ENCODE results near the gene VSIG10. TPM values are rescaled to one million over a fixed set of nuclear protein-coding genes. Genes with fewer than 3 reads are reported as not detected.

The VSIG10 gene
- total RNA-seq, 2 donors from 2014 or later: 3.1 to 4.5 TPM

- peak overlapping the region; percentile 69 for H3K27ac Mint-ChIP-seq
- peak; percentile 60 to 68 for ATAC-seq (replicated peaks in 1 of 2)
Observed at GRCh38 chr12:118050972-118051910, 52.6 kb downstream of the VSIG10 start.

DNA sequence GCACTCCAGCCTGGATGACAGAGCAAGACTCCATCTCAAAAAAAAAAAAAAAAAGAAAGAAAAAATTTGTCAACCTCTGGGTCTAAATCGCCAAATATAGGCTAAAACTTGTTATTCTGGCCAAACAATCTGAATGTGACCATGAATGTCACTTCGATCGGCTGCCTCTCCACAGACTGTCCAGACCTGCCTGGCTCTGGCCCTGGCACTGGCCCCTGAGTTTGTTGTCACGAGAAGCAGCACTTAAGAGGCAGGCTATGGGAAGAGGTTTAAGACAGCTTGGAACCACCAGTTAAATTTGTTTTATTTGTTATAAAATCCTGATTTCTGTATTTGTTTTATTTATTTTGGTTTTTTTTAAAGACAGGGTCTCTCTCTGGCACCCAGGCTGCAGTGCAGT is 57.4 kb downstream of the VSIG10 start:
- Mint-ChIP-seq H3K36me3 (ENCODE audit: insufficient read depth in 2 of 2) (peaks cover 13 to 41% of the 10 kb centered on the region in 2 donors), H3K27ac (peak overlapping the region; percentile 75), H3K4me1 (ENCODE audit: low read depth) (peaks cover 68% of the 10 kb centered on the region), H3K27me3 (ENCODE audit: low read depth) (no peaks in the 10 kb centered on the region), H3K9me3 (no peaks in the 10 kb centered on the region), H3K4me3 (no peak overlapping the region)
- ATAC-seq (replicated peaks in 1 of 2): no peak
- no peak for DNase-seq

More at GRCh38 chr12:118050972-118051910, 52.6 kb downstream of the VSIG10 start:
- H3K4me1 Mint-ChIP-seq (ENCODE audit: low read depth): peaks cover 58% of the 10 kb centered on the region
- no peaks in the 10 kb centered on the region for H3K27me3 Mint-ChIP-seq (ENCODE audit: low read depth)
- peak overlapping the region; percentile 21 to 64 for H3K4me3 Mint-ChIP-seq
- H3K9me3 Mint-ChIP-seq: no peaks in the 10 kb centered on the region
- peak; percentile 34 to 39 for DNase-seq
- peaks cover 9 to 29% of the 10 kb centered on the region in 2 donors for H3K36me3 Mint-ChIP-seq (ENCODE audit: insufficient read depth in 2 of 2)

DNA sequence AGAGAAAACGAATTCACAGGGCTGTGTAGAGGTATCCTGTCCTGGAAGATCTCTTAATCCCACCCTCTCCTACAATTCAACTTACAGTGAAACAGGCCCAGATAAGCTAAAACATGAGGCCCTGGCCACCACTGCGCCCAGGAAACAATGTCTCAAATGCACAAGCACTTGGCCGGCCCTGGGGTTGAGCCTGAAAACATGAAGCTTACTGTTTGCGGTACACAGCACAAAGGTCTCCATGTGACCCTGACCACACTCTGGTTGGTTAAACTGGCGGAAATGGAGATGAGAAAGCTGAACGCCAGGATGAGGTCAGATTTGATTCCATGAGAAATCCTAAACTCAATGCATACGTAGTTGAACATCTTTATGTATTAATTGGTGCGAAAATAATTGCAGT is 59.2 kb downstream of the VSIG10 start:
- Mint-ChIP-seq H3K9me3 (no peaks in the 10 kb centered on the region), H3K4me3 (peak overlapping the region; percentile 56 to 80), H3K27me3 (ENCODE audit: low read depth) (no peaks in the 10 kb centered on the region), H3K36me3 (ENCODE audit: insufficient read depth in 2 of 2) (peaks cover 9 to 27% of the 10 kb centered on the region in 2 donors), H3K4me1 (ENCODE audit: low read depth) (peaks cover 65% of the 10 kb centered on the region), H3K27ac (peak overlapping the region; percentile 94)
- ATAC-seq (replicated peaks in 1 of 2): peak in 1 of 2 donors; percentile 15
- DNase-seq: no peak

DNA sequence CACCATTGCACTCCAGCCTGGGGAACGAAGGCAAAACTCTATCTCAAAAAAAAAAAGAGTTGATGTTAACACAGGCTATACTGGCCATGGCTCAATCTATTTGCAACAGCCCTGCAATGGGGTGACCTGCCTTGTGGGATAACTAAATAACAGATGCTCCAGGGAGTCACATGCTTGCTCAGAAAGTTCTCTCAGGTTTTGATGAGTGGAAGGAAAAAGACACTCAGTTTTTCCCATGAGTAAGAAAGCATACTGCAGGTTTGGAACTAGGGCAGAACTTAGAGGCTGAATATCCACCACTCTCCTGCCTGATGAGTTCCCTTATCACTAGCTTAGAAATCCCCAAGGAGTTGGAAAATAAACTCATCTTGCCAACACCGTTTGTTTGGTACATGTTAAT is 59.7 kb downstream of the VSIG10 start:
- peak; percentile 62 to 72 for ATAC-seq (replicated peaks in 1 of 2)

DNA sequence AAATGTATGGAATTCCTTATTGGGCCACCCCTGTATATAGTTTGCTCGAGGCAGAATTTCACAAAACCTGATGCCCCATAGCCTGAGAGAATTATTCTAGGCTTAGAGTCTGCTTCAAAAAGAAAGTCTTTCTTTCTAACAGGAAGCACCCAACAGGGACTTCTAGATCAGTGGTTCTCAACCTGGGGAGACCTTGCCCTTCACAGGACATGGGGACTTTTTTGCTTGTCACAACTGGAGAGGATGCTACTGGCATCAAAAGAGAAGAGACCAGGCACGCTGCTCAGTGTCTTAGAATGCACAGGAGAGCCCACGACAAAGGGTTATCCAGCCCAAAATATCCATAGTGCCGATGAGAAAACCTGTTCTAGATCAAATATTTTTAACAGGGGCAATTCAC is 61.7 kb downstream of the VSIG10 start:
- Mint-ChIP-seq H3K27me3 (ENCODE audit: low read depth) (no peaks in the 10 kb centered on the region), H3K36me3 (ENCODE audit: insufficient read depth in 2 of 2) (peaks cover 12 to 29% of the 10 kb centered on the region in 2 donors), H3K27ac (peak overlapping the region; percentile 91), H3K4me3 (peak overlapping the region in 1 of 2 donors; percentile 13), H3K4me1 (ENCODE audit: low read depth) (peaks cover 80% of the 10 kb centered on the region), H3K9me3 (no peaks in the 10 kb centered on the region)
- peak in 1 of 2 donors; percentile 29 for ATAC-seq (replicated peaks in 1 of 2)
- DNase-seq: no peak

More for the DNA sequence above, 59.7 kb downstream of the VSIG10 start:
- Mint-ChIP-seq H3K4me3 (peak overlapping the region; percentile 56 to 80), H3K4me1 (ENCODE audit: low read depth) (peaks cover 65% of the 10 kb centered on the region), H3K36me3 (ENCODE audit: insufficient read depth in 2 of 2) (peaks cover 11 to 26% of the 10 kb centered on the region in 2 donors), H3K27me3 (ENCODE audit: low read depth) (no peaks in the 10 kb centered on the region), H3K27ac (peak overlapping the region; percentile 94), H3K9me3 (no peaks in the 10 kb centered on the region)
- peak in 1 of 2 donors; percentile 42 for DNase-seq

DNA sequence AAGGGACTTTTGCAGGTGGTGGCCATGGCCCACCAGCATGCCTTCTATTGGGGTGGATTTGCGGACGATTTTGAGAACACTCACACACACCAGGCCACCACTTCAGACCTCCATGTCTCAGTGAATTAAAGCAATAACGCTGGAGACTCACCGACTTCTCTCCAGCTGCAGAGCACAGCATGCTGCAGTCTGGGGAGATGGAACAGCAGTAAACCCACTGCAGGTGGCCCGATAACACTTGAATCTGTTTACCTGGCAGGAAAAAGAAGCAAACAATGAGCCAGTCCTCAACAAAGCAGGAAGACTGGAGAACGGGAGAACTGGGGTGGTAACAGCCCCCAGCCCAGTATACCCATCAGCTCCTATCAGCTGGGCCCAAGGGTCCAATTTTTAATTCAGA is 65.7 kb downstream of the VSIG10 start:
- no peaks in the 10 kb centered on the region for H3K9me3 Mint-ChIP-seq
- H3K27ac Mint-ChIP-seq: peak overlapping the region; percentile 74
- no peak overlapping the region for H3K4me3 Mint-ChIP-seq
- peaks cover 80% of the 10 kb centered on the region for H3K4me1 Mint-ChIP-seq (ENCODE audit: low read depth)
- H3K27me3 Mint-ChIP-seq (ENCODE audit: low read depth): no peaks in the 10 kb centered on the region
- no peak for ATAC-seq (replicated peaks in 1 of 2)
- DNase-seq: no peak
- peaks cover 22 to 50% of the 10 kb centered on the region in 2 donors for H3K36me3 Mint-ChIP-seq (ENCODE audit: insufficient read depth in 2 of 2)

DNA sequence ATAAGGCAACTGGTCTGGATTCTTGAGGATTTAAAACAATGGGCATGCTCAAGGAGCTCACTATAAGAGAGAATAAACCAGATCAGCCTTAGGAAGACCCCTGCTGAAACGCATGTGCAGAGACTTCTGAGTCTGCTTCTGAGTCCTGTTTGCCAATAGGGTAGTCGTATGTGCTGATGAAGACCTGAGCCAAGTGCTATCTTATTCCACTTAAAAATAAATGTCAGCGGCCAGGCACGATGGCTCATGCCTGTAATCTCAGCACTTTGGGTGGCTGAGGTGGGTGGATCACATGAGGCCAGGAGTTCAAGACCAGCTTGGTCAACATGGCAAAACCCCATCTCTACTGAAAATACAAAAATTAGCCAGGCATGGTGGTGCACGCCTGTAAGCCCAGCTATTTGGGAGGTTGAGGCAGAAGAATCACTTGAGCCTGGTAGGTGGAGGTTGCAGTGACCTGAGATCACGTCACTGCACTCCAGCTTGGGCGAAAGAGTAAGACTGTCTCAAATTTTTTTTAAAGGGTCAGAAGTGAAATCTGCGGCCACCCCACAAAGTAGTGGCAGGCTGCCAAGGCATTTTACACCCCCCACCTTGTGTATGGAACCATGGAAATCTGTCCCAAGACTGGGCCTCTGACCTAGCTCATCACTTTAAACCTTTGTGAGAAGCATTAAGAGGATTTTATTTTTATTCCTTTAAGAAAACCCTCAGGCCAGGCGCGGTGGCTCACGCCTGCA is 67.0 kb downstream of the VSIG10 start:
- H3K36me3 Mint-ChIP-seq (ENCODE audit: insufficient read depth in 2 of 2): peaks cover 24 to 51% of the 10 kb centered on the region in 2 donors
- no peaks in the 10 kb centered on the region for H3K9me3 Mint-ChIP-seq
- ATAC-seq (replicated peaks in 1 of 2) (no peak), DNase-seq (no peak)
- no peaks in the 10 kb centered on the region for H3K27me3 Mint-ChIP-seq (ENCODE audit: low read depth)
- H3K4me3 Mint-ChIP-seq: no peak overlapping the region
- peak overlapping the region; percentile 98 for H3K27ac Mint-ChIP-seq
- H3K4me1 Mint-ChIP-seq (ENCODE audit: low read depth): peaks cover 74% of the 10 kb centered on the region

DNA sequence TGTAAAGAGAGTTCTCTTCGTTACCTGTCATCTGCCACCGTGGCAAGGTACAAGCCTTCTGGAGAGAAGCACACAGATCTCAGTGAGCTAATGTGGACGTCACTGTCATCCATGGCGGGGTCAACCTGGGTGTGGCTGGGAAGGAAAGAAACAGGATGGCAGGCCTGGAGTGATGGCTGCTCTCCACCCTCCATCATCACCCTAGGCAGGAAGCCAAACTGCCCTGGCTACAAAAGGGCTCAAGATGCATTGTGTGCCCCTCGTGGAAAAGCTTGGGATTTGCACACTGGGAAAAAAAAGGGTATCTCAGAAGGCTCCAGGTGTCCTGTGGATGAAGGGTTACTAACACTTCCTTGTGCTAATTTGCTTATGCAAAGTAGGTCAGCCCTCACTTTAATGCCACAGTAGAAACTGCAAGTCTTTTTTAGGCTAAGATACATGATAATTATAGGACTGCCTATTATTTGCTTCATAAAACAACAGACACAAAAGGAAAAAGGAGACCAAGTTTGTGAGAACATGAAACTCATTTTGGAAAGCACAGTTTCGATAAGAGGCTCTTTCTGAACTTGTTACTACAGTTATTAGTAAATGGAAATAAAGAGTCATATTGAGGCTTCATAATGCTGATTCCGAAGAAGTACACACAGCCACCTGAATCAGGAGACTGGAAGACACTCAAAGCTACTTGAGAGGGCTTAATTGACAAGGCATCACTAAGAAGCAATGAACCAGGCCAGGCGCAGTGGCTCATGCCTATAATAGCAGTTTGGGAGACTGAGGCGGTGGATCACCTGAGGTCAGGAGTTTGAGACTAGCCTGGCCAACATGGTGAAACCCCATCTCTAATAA is 68.4 kb downstream of the VSIG10 start:
- H3K4me3 Mint-ChIP-seq: peak overlapping the region; percentile 55 to 63
- peak in 1 of 2 donors; percentile 43 for DNase-seq
- H3K36me3 Mint-ChIP-seq (ENCODE audit: insufficient read depth in 2 of 2): peaks cover 21 to 47% of the 10 kb centered on the region in 2 donors
- peak overlapping the region; percentile 98 for H3K27ac Mint-ChIP-seq
- no peaks in the 10 kb centered on the region for H3K27me3 Mint-ChIP-seq (ENCODE audit: low read depth)
- no peaks in the 10 kb centered on the region for H3K9me3 Mint-ChIP-seq
- H3K4me1 Mint-ChIP-seq (ENCODE audit: low read depth): peaks cover 64% of the 10 kb centered on the region
- peak; percentile 91 for ATAC-seq (replicated peaks in 1 of 2)

DNA sequence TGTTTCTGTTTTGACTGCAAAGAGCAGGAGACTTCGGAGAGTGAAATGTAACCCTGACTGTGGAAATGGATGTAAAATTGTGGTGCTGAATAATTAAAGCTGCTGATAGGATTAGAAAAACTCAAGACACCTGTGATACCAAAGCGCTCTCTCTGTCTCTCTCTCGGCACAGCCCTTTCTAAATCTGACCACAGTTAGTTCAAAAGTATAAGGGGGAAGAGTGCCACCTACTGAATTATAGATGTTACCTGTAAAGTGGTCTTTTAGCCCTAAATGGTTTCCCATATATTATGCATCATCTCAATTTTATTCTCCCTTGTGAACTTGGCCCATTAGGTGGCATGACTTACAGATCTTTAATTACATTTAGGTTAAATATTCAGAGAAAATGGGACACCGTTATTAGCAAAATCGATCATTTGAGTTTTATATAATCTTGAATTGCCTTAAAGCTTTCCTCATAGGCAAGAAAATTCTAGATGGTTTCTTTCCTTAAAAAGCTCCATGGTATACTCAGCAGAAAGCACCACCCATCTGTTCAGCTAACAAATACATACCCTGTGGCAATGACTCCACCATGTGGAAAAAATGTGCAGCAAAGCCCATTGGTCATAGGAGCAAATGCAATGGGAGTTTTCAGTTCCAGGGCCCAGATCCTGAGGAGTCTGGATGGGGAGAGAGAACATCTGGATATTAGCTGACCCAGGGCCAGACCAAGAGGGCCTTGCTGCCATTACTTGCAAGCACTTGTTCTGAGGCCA is 69.2 kb downstream of the VSIG10 start:
- peaks cover 23 to 47% of the 10 kb centered on the region in 2 donors for H3K36me3 Mint-ChIP-seq (ENCODE audit: insufficient read depth in 2 of 2)
- no peak for DNase-seq
- H3K4me3 Mint-ChIP-seq: peak overlapping the region; percentile 55 to 63
- no peaks in the 10 kb centered on the region for H3K27me3 Mint-ChIP-seq (ENCODE audit: low read depth)
- peak in 1 of 2 donors; percentile 13 for ATAC-seq (replicated peaks in 1 of 2)
- no peaks in the 10 kb centered on the region for H3K9me3 Mint-ChIP-seq
- H3K27ac Mint-ChIP-seq: peak overlapping the region; percentile 98
- peaks cover 64% of the 10 kb centered on the region for H3K4me1 Mint-ChIP-seq (ENCODE audit: low read depth)

- H3K4me1 Mint-ChIP-seq (ENCODE audit: low read depth): peaks cover 66% of the 10 kb centered on the region
- no peaks in the 10 kb centered on the region for H3K27me3 Mint-ChIP-seq (ENCODE audit: low read depth)
- DNase-seq: no peak
- H3K9me3 Mint-ChIP-seq: no peaks in the 10 kb centered on the region
- no peak for ATAC-seq (replicated peaks in 1 of 2)
- H3K4me3 Mint-ChIP-seq: peak overlapping the region; percentile 7 to 63
- peak overlapping the region; percentile 98 for H3K27ac Mint-ChIP-seq
- peaks cover 20 to 50% of the 10 kb centered on the region in 2 donors for H3K36me3 Mint-ChIP-seq (ENCODE audit: insufficient read depth in 2 of 2)
Observed at GRCh38 chr12:118033902-118034301, 69.9 kb downstream of the VSIG10 start.

GRCh38 chr12:118033323-118033722 is 70.5 kb downstream of the VSIG10 start:
- H3K9me3 Mint-ChIP-seq: no peaks in the 10 kb centered on the region

GRCh38 chr12:118032188-118032587 is 71.6 kb downstream of the VSIG10 start:
- DNase-seq: no peak
- H3K4me3 Mint-ChIP-seq: no peak overlapping the region

More at GRCh38 chr12:118033323-118033722, 70.5 kb downstream of the VSIG10 start:
- H3K4me3 Mint-ChIP-seq: peak overlapping the region in 1 of 2 donors; percentile 63
- ATAC-seq (replicated peaks in 1 of 2): no peak
- peaks cover 62% of the 10 kb centered on the region for H3K4me1 Mint-ChIP-seq (ENCODE audit: low read depth)
- H3K36me3 Mint-ChIP-seq (ENCODE audit: insufficient read depth in 2 of 2): peaks cover 20 to 52% of the 10 kb centered on the region in 2 donors
- H3K27ac Mint-ChIP-seq: peak overlapping the region; percentile 98
- DNase-seq: no peak
- no peaks in the 10 kb centered on the region for H3K27me3 Mint-ChIP-seq (ENCODE audit: low read depth)

More at GRCh38 chr12:118032188-118032587, 71.6 kb downstream of the VSIG10 start:
- no peaks in the 10 kb centered on the region for H3K9me3 Mint-ChIP-seq
- peak overlapping the region; percentile 11 for H3K27ac Mint-ChIP-seq
- no peaks in the 10 kb centered on the region for H3K27me3 Mint-ChIP-seq (ENCODE audit: low read depth)
- peaks cover 22 to 55% of the 10 kb centered on the region in 2 donors for H3K36me3 Mint-ChIP-seq (ENCODE audit: insufficient read depth in 2 of 2)
- no peak for ATAC-seq (replicated peaks in 1 of 2)
- H3K4me1 Mint-ChIP-seq (ENCODE audit: low read depth): peaks cover 51% of the 10 kb centered on the region
